ENCODE measurements around the gene HRK. TPM values are rescaled to one million over a fixed set of nuclear protein-coding genes. Genes with fewer than 3 reads are reported as not detected.

Gene HRK
- total and polyA plus RNA-seq, 2 of the 13 experiments (the other 11 are each of a cell fraction or from before 2014, with no cell fraction given): 0.02 TPM; not detected in 1

DNA sequence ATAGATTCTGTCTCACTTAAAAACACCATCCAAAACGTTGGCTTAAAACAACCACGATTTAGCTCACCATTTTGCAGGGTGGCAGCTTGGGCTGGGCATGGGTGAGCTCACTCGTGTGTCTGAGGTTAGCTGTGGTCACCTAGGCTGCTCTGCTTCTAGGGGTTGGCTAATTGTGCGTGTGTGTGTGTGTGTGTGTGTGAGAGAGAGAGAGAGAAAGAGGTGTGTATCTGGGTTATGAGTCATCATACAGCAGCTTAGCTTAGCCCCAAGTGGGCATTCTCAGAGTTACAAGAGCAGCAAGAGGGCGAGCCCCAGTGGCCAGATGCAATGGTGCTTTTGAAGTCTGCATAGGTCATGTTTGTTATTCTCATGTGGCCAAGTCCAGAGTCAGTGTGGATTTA is 35.5 kb upstream of the HRK start (continued):
- 0 out of 2 replicates have a peak, but pooled peaks have one; percentile 47 for TF ChIP-seq ZNF543 (CRISPR knock-in tag; IDR thresholded peaks at IDR 0.05)
- TF ChIP-seq RFX5 (IDR thresholded peaks at IDR 0.05; ENCODE audit: low read depth, low read length): peak; percentile 59; the same call in 1 of the 2 replicates
- no peak for TF ChIP-seq ZNF326 (CRISPR knock-in tag; IDR thresholded peaks at IDR 0.05; ENCODE audit: borderline replicate concordance)
- no peak for TF ChIP-seq ZNF510 (CRISPR knock-in tag; IDR thresholded peaks at IDR 0.05; ENCODE audit: low read depth)
- peak; percentile 65 for TF ChIP-seq PHF21A (CRISPR knock-in tag; IDR thresholded peaks at IDR 0.05)
- TF ChIP-seq, protein P1, sequence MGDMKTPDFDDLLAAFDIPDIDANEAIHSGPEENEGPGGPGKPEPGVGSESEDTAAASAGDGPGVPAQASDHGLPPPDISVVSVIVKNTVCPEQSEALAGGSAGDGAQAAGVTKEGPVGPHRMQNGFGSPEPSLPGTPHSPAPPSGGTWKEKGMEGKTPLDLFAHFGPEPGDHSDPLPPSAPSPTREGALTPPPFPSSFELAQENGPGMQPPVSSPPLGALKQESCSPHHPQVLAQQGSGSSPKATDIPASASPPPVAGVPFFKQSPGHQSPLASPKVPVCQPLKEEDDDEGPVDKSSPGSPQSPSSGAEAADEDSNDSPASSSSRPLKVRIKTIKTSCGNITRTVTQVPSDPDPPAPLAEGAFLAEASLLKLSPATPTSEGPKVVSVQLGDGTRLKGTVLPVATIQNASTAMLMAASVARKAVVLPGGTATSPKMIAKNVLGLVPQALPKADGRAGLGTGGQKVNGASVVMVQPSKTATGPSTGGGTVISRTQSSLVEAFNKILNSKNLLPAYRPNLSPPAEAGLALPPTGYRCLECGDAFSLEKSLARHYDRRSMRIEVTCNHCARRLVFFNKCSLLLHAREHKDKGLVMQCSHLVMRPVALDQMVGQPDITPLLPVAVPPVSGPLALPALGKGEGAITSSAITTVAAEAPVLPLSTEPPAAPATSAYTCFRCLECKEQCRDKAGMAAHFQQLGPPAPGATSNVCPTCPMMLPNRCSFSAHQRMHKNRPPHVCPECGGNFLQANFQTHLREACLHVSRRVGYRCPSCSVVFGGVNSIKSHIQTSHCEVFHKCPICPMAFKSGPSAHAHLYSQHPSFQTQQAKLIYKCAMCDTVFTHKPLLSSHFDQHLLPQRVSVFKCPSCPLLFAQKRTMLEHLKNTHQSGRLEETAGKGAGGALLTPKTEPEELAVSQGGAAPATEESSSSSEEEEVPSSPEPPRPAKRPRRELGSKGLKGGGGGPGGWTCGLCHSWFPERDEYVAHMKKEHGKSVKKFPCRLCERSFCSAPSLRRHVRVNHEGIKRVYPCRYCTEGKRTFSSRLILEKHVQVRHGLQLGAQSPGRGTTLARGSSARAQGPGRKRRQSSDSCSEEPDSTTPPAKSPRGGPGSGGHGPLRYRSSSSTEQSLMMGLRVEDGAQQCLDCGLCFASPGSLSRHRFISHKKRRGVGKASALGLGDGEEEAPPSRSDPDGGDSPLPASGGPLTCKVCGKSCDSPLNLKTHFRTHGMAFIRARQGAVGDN (CRISPR knock-in tag; IDR thresholded peaks at IDR 0.05): peak; percentile 23; the same call in 1 of the 2 replicates
- TF ChIP-seq FOXA1 (IDR thresholded peaks at IDR 0.05): no peak
- TF ChIP-seq FOXA1 (CRISPR knock-in tag; IDR thresholded peaks at IDR 0.05): peak; percentile 17; the same call in 1 of the 2 replicates
- peak; percentile 36; the same call in 1 of the 2 replicates for TF ChIP-seq HDAC2 (CRISPR knock-in tag; IDR thresholded peaks at IDR 0.05)
- no peak for TF ChIP-seq TRAFD1 (CRISPR knock-in tag; IDR thresholded peaks at IDR 0.05; ENCODE audit: borderline replicate concordance)
- TF ChIP-seq ARID5B (CRISPR knock-in tag; IDR thresholded peaks at IDR 0.05): peak; percentile 68
- TF ChIP-seq ZSCAN31 (CRISPR knock-in tag; IDR thresholded peaks at IDR 0.05; ENCODE audit: low read depth): 0 out of 2 replicates have a peak, but pooled peaks have one; percentile 45
- no peak for TF ChIP-seq NBN (conservative IDR thresholded peaks at IDR 0.05)
- TF ChIP-seq GTF2F1 (IDR thresholded peaks at IDR 0.05; ENCODE audit: low read length): no peak
- TF ChIP-seq EZH2 (conservative IDR thresholded peaks at IDR 0.05; ENCODE audit: low read depth, low read length): no peak
- no peak for TF ChIP-seq KAT2B (IDR thresholded peaks at IDR 0.05; ENCODE audit: borderline replicate concordance, low read depth, low read length)
- TF ChIP-seq SMAD9 (CRISPR knock-in tag; IDR thresholded peaks at IDR 0.05): no peak
- no peak for TF ChIP-seq ZNF136 (CRISPR knock-in tag; IDR thresholded peaks at IDR 0.05; ENCODE audit: low read depth)
- TF ChIP-seq CENPT (CRISPR knock-in tag; IDR thresholded peaks at IDR 0.05; ENCODE audit: low read depth): no peak
- peak; percentile 79 for TF ChIP-seq RXRB (CRISPR knock-in tag; IDR thresholded peaks at IDR 0.05; ENCODE audit: borderline replicate concordance)
- TF ChIP-seq DNMT1 (CRISPR knock-in tag; IDR thresholded peaks at IDR 0.05): no peak
